SK-N-SH treated with all-trans-retinoic acid at 6 μM for 48 hours (cell line): ENCODE data around the gene FHIT.

Source experiments
- ARNTL ChIP-seq: fragments of 450-650 bp; formaldehyde crosslinking; IDR thresholded peaks from 2 replicates; pipeline ENCODE4 v1.5.0; 2020; ENCODE audit warnings: low read depth, mild to moderate bottlenecking, moderate library complexity, borderline replicate concordance
- BACH2 ChIP-seq: fragments of 250-450 bp; sonication (Bioruptor Pico); IDR thresholded peaks from 2 replicates; pipeline ENCODE4 v1.9.0; 2021; ENCODE audit warnings: mild to moderate bottlenecking, borderline replicate concordance
- GLIS3 ChIP-seq: fragments of 250-450 bp; sonication (Bioruptor Pico); IDR thresholded peaks from 2 replicates; pipeline ENCODE4 v1.5.0; 2020; ENCODE audit warnings: mild to moderate bottlenecking, moderate library complexity
- OSR1 ChIP-seq: fragments of 250-450 bp; sonication (Bioruptor Pico); IDR thresholded peaks from 2 replicates; pipeline ENCODE4 v1.8.0; 2022; ENCODE audit warnings: moderate library complexity, mild to moderate bottlenecking, inconsistent platforms
- PPARA ChIP-seq: fragments of 250-450 bp; sonication (Bioruptor Pico); IDR thresholded peaks from 2 replicates; pipeline ENCODE4 v1.5.0; 2020; ENCODE audit warnings: mild to moderate bottlenecking, borderline replicate concordance
- TOX ChIP-seq: fragments of 250-450 bp; sonication (Bioruptor Pico); IDR thresholded peaks from 2 replicates; pipeline ENCODE4 v1.8.0; 2021; ENCODE audit warnings: mild to moderate bottlenecking, moderate library complexity, borderline replicate concordance
- ZFP3 ChIP-seq: fragments of 250-450 bp; sonication (Bioruptor Pico); IDR thresholded peaks from 2 replicates; pipeline ENCODE4 v1.5.0; 2020; ENCODE audit warnings: mild to moderate bottlenecking, moderate library complexity
- ZFP30 ChIP-seq: fragments of 450-650 bp; formaldehyde crosslinking; IDR thresholded peaks from 2 replicates; pipeline ENCODE4 v1.5.0; 2022; ENCODE audit warnings: mild to moderate bottlenecking, moderate library complexity
- ZNF565 ChIP-seq: fragments of 450-650 bp; formaldehyde crosslinking; conservative IDR thresholded peaks from 2 replicates; pipeline ENCODE4 v1.5.0; 2020; ENCODE audit warnings: low read depth, mild to moderate bottlenecking, moderate library complexity
- ZNF8 ChIP-seq: fragments of 450-650 bp; formaldehyde crosslinking; IDR thresholded peaks from 2 replicates; pipeline ENCODE4 v1.5.0; 2020; ENCODE audit warnings: mild to moderate bottlenecking, moderate library complexity
- TF ChIP-seq, protein P1 (sequence below): fragments of 250-450 bp; sonication (Bioruptor Pico); IDR thresholded peaks from 2 replicates; pipeline ENCODE4 v1.8.0; 2020; ENCODE audit warnings: mild to moderate bottlenecking, moderate library complexity, borderline replicate concordance
- TF ChIP-seq, protein P2 (sequence below): fragments of 250-450 bp; sonication (Bioruptor Pico); IDR thresholded peaks from 2 replicates; pipeline ENCODE4 v1.5.1; 2021; ENCODE audit warnings: mild to moderate bottlenecking, moderate library complexity

DNA sequence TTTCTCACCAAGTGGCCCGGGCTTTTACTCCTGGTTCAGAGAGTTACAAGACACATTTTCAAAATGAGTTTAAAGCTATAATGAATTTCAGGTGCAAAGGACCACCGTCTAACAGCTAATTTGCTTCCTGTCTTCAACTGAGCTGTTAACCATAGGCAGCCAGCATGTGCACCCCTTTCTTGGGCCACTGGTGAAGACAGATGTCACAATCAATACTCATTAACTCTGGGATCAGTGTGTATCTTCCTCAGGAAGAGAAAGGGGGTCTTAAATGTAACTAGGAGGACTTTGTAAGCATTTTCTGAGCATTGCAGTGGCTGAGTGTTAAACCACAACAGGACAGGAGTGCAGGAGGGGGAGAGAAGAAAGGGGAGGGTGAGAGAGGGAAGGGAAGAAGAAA, 1450.8 kb downstream of the FHIT start:
- no peak for TF ChIP-seq TOX (CRISPR knock-in tag)
- no peak for TF ChIP-seq ZFP30 (CRISPR knock-in tag)
- no peak for TF ChIP-seq ZNF565 (CRISPR knock-in tag)
- no peak for TF ChIP-seq ZNF8 (CRISPR knock-in tag)
- TF ChIP-seq, protein P1, sequence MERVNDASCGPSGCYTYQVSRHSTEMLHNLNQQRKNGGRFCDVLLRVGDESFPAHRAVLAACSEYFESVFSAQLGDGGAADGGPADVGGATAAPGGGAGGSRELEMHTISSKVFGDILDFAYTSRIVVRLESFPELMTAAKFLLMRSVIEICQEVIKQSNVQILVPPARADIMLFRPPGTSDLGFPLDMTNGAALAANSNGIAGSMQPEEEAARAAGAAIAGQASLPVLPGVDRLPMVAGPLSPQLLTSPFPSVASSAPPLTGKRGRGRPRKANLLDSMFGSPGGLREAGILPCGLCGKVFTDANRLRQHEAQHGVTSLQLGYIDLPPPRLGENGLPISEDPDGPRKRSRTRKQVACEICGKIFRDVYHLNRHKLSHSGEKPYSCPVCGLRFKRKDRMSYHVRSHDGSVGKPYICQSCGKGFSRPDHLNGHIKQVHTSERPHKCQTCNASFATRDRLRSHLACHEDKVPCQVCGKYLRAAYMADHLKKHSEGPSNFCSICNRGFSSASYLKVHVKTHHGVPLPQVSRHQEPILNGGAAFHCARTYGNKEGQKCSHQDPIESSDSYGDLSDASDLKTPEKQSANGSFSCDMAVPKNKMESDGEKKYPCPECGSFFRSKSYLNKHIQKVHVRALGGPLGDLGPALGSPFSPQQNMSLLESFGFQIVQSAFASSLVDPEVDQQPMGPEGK (CRISPR knock-in tag): no peak
- no peak for TF ChIP-seq ARNTL (CRISPR knock-in tag)
- TF ChIP-seq, protein P2, sequence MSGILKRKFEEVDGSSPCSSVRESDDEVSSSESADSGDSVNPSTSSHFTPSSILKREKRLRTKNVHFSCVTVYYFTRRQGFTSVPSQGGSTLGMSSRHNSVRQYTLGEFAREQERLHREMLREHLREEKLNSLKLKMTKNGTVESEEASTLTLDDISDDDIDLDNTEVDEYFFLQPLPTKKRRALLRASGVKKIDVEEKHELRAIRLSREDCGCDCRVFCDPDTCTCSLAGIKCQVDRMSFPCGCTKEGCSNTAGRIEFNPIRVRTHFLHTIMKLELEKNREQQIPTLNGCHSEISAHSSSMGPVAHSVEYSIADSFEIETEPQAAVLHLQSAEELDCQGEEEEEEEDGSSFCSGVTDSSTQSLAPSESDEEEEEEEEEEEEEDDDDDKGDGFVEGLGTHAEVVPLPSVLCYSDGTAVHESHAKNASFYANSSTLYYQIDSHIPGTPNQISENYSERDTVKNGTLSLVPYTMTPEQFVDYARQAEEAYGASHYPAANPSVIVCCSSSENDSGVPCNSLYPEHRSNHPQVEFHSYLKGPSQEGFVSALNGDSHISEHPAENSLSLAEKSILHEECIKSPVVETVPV (CRISPR knock-in tag): no peak
- no peak for TF ChIP-seq GLIS3 (CRISPR knock-in tag)
- no peak for TF ChIP-seq ZFP3 (CRISPR knock-in tag)
- no peak for TF ChIP-seq PPARA (CRISPR knock-in tag)
- TF ChIP-seq OSR1 (CRISPR knock-in tag): no peak
- no peak for TF ChIP-seq BACH2 (CRISPR knock-in tag)
